Measurements from ENCODE around the gene UQCRH. TPM values are rescaled to one million over a fixed set of nuclear protein-coding genes. Genes with fewer than 3 reads are reported as not detected.
A peak's percentile ranks its signal among the peaks of the same experiment; 100 is the strongest.

The UQCRH gene
- 525 and 817 TPM in 2 replicates for total RNA-seq (2014; rRNA removed; shearing (Covaris generic))

DNA sequence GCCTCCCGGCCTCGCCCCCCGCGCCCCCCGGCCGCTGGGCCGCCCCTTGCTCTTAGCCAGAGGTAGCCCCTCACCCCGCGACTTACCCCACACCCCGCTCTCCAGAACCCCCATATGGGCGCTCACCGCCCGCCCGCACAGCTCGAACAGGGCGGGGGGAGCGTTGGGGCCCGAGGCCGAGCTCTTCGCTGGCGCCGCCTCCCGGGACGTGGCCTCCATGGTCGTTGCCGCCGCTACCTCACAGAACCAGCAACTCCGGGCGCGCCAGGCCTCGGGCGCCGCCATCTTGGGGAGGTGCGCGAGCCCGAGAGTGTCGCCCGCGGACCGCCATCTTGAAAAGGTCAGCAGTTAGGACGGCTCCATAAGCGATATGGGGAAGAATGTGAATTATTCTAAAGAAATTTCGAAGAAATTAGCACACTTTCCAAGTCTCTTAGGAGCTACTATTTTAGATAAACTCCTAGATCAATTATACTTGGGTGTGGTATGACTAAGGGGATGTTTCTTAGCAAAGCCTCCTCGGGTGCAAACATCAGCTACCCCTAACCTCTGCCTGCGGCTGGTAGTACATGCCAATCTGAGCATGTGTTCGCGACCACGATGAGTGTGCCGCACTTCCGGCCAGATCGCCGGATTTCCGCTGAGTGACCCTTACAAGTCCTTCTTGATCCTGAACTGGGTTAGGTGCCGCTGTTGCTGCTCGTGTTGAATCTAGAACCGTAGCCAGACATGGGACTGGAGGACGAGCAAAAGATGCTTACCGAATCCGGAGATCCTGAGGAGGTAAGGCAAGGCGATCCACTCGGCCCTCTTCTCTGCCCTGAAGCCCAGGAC, at the start of gene UQCRH, which contains the start of gene LRRC41:
TSS of gene UQCRH (plus strand) at position 661 of the 834 bp plus-strand sequence. CDS start at position 730, 69 bp downstream.
TSS of gene LRRC41 (minus strand) at position 579 of the 834 bp plus-strand sequence. CDS start at position 285, 294 bp downstream.
- H3K4me3 ChIP-seq, result peak within 1 kb of the TSS; percentile 92

GRCh38 chr1:46254668-46255067, 48.8 kb upstream of the UQCRH start:
- no peak for DNase-seq (ENCODE audit: low read depth in 1 of 2, low spot score in 2 of 2)
- no peaks in the 10 kb centered on the region for H3K4me1 ChIP-seq (replicated peaks)
- no peaks in the 10 kb centered on the region for H3K9me3 ChIP-seq (replicated peaks)
- H3K4me3 ChIP-seq, result no peak overlapping the region
- H3K27ac ChIP-seq, result no peak overlapping the region
- peaks cover 84% of the 10 kb centered on the region for H3K36me3 ChIP-seq
- H3K27me3 ChIP-seq (replicated peaks), result no peaks in the 10 kb centered on the region

More for the DNA sequence above, at the start of gene UQCRH, which contains the start of gene LRRC41:
- H3K36me3 ChIP-seq, result peaks cover 46% of the 10 kb centered on the region
- no peaks in the 10 kb centered on the region for H3K9me3 ChIP-seq (replicated peaks)
- DNase-seq (ENCODE audit: low read depth in 1 of 2, low spot score in 2 of 2), result peak; percentile 97 to 98
- peaks cover 18% of the 10 kb centered on the region for H3K4me1 ChIP-seq (replicated peaks)
- H3K27me3 ChIP-seq (replicated peaks), result no peaks in the 10 kb centered on the region
- peak within 1 kb of the TSS; percentile 98 for H3K27ac ChIP-seq

GRCh38 chr1:46256523-46256922, 47.0 kb upstream of the UQCRH start:
- Histone ChIP-seq H3K27me3 (replicated peaks) (no peaks in the 10 kb centered on the region), H3K4me1 (replicated peaks) (no peaks in the 10 kb centered on the region), H3K36me3 (peaks cover 84% of the 10 kb centered on the region), H3K4me3 (no peak overlapping the region), H3K27ac (no peak overlapping the region), H3K9me3 (replicated peaks) (no peaks in the 10 kb centered on the region)
- DNase-seq (ENCODE audit: low read depth in 1 of 2, low spot score in 2 of 2), result no peak

DNA sequence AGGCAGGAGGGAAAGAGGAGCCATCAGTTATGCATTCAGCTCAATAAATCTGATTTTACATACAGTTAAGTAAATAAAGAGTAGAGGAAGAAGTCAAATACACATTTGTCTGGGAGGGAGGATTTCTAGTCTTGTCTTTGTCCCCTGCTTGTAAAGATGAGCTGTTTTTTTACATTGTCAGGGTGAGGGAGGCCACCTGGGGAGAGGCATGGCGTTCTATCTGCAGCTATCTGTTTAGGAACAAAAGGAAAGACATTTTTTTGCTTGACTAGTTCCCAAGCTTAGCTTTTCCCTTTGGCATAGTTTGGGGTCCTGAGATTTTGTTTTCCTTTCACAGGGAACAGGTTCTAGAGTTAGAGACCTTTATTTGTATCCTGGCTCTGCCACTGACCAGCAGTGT, 41.0 kb upstream of the UQCRH start:
- H3K27me3 ChIP-seq (replicated peaks), result no peaks in the 10 kb centered on the region
- no peak for DNase-seq (ENCODE audit: low read depth in 1 of 2, low spot score in 2 of 2)
- H3K4me3 ChIP-seq, result no peak overlapping the region
- no peak overlapping the region for H3K27ac ChIP-seq
- H3K4me1 ChIP-seq (replicated peaks), result no peaks in the 10 kb centered on the region
- no peaks in the 10 kb centered on the region; the same call in 1 of the 2 replicates for H3K9me3 ChIP-seq (replicated peaks)
- peaks cover 94% of the 10 kb centered on the region for H3K36me3 ChIP-seq

DNA sequence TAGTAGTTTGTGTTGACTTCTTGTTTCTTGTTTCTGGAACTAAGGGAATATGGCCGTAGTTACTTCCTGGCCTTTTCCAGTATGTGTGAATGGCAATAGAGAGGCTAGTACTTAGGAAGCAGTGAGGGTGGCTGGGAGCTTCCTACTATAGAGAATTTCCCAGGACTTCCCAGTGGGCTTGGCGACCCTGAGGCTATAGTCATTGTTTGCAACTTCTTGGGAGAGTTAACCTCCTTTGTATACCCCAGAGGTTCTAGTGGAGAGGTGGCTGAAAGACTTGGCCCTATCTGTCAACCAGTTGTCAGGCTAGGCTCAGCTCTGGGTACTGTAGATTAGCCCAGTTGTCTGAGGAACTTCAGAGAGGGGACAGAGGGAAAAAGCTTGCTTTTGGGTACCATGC, 40.4 kb upstream of the UQCRH start:
- H3K4me1 ChIP-seq (replicated peaks), result no peaks in the 10 kb centered on the region
- no peaks in the 10 kb centered on the region for H3K27me3 ChIP-seq (replicated peaks)
- peaks cover 97% of the 10 kb centered on the region for H3K36me3 ChIP-seq
- no peak overlapping the region for H3K27ac ChIP-seq
- no peak for DNase-seq (ENCODE audit: low read depth in 1 of 2, low spot score in 2 of 2)
- no peaks in the 10 kb centered on the region; the same call in 1 of the 2 replicates for H3K9me3 ChIP-seq (replicated peaks)
- no peak overlapping the region for H3K4me3 ChIP-seq

GRCh38 chr1:46268578-46268977, 34.9 kb upstream of the UQCRH start:
- H3K9me3 ChIP-seq (replicated peaks), result no peaks in the 10 kb centered on the region; the same call in 1 of the 2 replicates
- H3K27me3 ChIP-seq (replicated peaks), result no peaks in the 10 kb centered on the region
- no peak overlapping the region for H3K4me3 ChIP-seq
- H3K27ac ChIP-seq, result no peak overlapping the region
- H3K36me3 ChIP-seq, result peaks cover 98% of the 10 kb centered on the region
- no peaks in the 10 kb centered on the region for H3K4me1 ChIP-seq (replicated peaks)
- no peak for DNase-seq (ENCODE audit: low read depth in 1 of 2, low spot score in 2 of 2)

GRCh38 chr1:46274225-46275029, 29.1 kb upstream of the UQCRH start:
- no peaks in the 10 kb centered on the region for H3K9me3 ChIP-seq (replicated peaks)
- peaks cover 96% of the 10 kb centered on the region for H3K36me3 ChIP-seq
- DNase-seq (ENCODE audit: low read depth in 1 of 2, low spot score in 2 of 2), result no peak
- no peak overlapping the region for H3K4me3 ChIP-seq
- no peaks in the 10 kb centered on the region for H3K27me3 ChIP-seq (replicated peaks)
- no peak overlapping the region for H3K27ac ChIP-seq
- no peaks in the 10 kb centered on the region for H3K4me1 ChIP-seq (replicated peaks)

DNA sequence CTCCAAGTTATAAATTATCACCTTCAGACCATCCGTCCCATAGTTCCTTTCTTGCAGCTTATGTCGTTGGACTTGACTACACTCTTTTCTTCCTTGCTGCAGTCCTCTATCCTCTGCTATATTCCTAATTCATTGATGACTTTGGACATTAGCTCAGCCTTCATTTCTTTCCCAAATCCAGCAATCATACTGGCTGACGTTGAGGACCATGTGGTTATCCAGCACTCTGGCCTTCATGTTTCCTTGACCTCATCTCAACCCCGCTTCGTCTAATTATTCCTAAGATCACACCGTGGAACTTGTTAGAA, 28.5 kb upstream of the UQCRH start:
- Histone ChIP-seq H3K9me3 (replicated peaks) (no peaks in the 10 kb centered on the region), H3K4me3 (no peak overlapping the region), H3K4me1 (replicated peaks) (no peaks in the 10 kb centered on the region), H3K27me3 (replicated peaks) (no peaks in the 10 kb centered on the region), H3K27ac (no peak overlapping the region), H3K36me3 (peaks cover 96% of the 10 kb centered on the region)
- no peak for DNase-seq (ENCODE audit: low read depth in 1 of 2, low spot score in 2 of 2)

- H3K4me1 ChIP-seq (replicated peaks), result no peaks in the 10 kb centered on the region
- H3K9me3 ChIP-seq (replicated peaks), result no peaks in the 10 kb centered on the region
- peaks cover 97% of the 10 kb centered on the region for H3K36me3 ChIP-seq
- no peak overlapping the region for H3K27ac ChIP-seq
- no peak for DNase-seq (ENCODE audit: low read depth in 1 of 2, low spot score in 2 of 2)
- no peak overlapping the region for H3K4me3 ChIP-seq
- H3K27me3 ChIP-seq (replicated peaks), result no peaks in the 10 kb centered on the region
Observed at GRCh38 chr1:46277658-46278373, 25.7 kb upstream of the UQCRH start.

DNA sequence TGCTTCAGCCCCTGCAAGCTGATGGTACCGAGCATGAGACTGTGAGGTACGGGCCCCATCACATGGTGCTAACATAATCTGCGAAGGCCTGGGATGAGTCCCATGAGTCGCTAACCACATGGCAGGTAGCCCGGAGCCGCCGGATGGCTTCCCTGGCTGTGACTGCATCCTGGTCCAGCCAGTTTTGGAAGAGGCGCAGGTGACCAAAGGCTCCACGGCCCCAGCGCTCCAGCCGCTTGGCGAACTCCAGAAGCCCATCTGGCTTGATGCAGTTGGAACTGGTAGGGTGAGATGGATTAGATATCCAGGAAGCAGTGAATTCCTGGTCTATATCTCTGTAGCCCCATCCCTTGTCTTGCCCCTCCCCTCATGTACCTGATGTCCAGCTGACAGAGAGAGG, 24.7 kb upstream of the UQCRH start:
- Histone ChIP-seq H3K9me3 (replicated peaks) (no peaks in the 10 kb centered on the region), H3K27ac (no peak overlapping the region), H3K4me3 (no peak overlapping the region), H3K36me3 (peaks cover 96% of the 10 kb centered on the region), H3K4me1 (replicated peaks) (no peaks in the 10 kb centered on the region), H3K27me3 (replicated peaks) (no peaks in the 10 kb centered on the region)
- DNase-seq (ENCODE audit: low read depth in 1 of 2, low spot score in 2 of 2), result no peak

- Histone ChIP-seq H3K27ac (no peak overlapping the region), H3K4me3 (no peak overlapping the region), H3K27me3 (replicated peaks) (no peaks in the 10 kb centered on the region), H3K4me1 (replicated peaks) (no peaks in the 10 kb centered on the region), H3K36me3 (peaks cover 97% of the 10 kb centered on the region), H3K9me3 (replicated peaks) (no peaks in the 10 kb centered on the region)
- DNase-seq (ENCODE audit: low read depth in 1 of 2, low spot score in 2 of 2), result no peak
Observed at GRCh38 chr1:46280092-46280491, 23.4 kb upstream of the UQCRH start.

DNA sequence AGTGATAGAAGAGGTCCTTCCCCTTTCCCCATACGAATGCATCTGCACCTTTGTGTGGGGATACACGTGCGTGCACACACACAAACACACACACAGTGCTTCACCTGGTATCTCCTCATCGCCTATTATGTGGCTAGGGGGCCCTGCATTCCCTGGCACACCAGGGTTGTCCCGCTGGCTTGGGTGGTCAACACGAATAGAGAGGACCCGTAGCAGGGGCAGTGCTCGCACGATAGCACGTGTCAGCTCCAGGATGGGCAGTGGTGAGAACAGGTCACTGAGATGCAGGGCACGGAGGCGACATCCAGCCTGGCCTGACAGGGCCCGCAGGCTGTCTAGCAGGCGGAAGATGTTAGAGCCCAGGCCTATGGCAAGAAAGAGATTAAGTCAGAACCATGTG, 22.5 kb upstream of the UQCRH start:
- DNase-seq (ENCODE audit: low read depth in 1 of 2, low spot score in 2 of 2), result no peak
- Histone ChIP-seq H3K4me1 (replicated peaks) (no peaks in the 10 kb centered on the region), H3K36me3 (peaks cover 97% of the 10 kb centered on the region), H3K9me3 (replicated peaks) (no peaks in the 10 kb centered on the region), H3K27ac (no peak overlapping the region), H3K27me3 (replicated peaks) (no peaks in the 10 kb centered on the region), H3K4me3 (no peak overlapping the region)

DNA sequence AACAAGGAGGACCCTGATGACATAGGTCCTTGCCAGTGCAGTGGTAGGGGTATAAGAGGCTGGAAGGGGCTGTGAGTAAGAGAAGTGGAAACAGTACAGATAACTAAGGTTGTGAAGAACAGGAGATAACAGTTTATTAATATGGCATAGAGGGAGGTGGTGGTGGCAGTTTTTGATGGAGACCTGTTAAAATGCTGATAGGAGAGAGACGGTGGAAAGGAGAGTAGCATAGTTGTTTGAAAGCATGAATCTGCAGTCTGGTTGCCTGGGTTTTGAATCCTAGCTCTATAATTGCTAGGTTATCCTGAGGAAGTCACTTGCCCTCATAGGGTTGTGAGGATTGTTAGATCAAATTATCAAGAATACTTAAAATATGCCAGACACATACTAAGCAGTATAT, 19.4 kb upstream of the UQCRH start:
- Histone ChIP-seq H3K9me3 (replicated peaks) (no peaks in the 10 kb centered on the region), H3K4me1 (replicated peaks) (0 out of 2 replicates have a peak, but pooled peaks cover 2% of the 10 kb centered on the region), H3K27me3 (replicated peaks) (no peaks in the 10 kb centered on the region), H3K36me3 (peaks cover 98% of the 10 kb centered on the region), H3K4me3 (no peak overlapping the region), H3K27ac (no peak overlapping the region)
- no peak for DNase-seq (ENCODE audit: low read depth in 1 of 2, low spot score in 2 of 2)

Measured in SJSA1 (cell line).